CD4-positive, alpha-beta T cell treated with Interleukin-4 for 4 hours (primary cell): ENCODE measurements around the gene GABRA5.
"Not testable (repeated sequence)": the region's sequence is repeated elsewhere in the genome, so short reads cannot be mapped to it uniquely, and the experiment has no call there.

ENCODE experiments used
- DNase-seq: peaks from one replicate; pipeline ENCODE4 v3.0.0-alpha.2; 2020

GABRA5 gene

GRCh38 chr15:26879706-26880105, 12.8 kb downstream of the GABRA5 start:
- DNase-seq, result no peak

- no peak for DNase-seq
These were observed 15.2 kb downstream of the GABRA5 start for GRCh38 chr15:26882112-26882511.

GRCh38 chr15:26882616-26883365, 15.9 kb downstream of the GABRA5 start:
- DNase-seq, result no peak

- DNase-seq, result no peak
These were observed 16.6 kb downstream of the GABRA5 start for GRCh38 chr15:26883466-26883865.

- DNase-seq, result no peak
These were observed 19.7 kb downstream of the GABRA5 start for GRCh38 chr15:26886566-26886965.

GRCh38 chr15:26887926-26888666, 21.2 kb downstream of the GABRA5 start:
- no peak for DNase-seq

- no peak for DNase-seq
These were observed 21.9 kb downstream of the GABRA5 start for GRCh38 chr15:26888761-26889160.

- DNase-seq, result peak; percentile 32
These were observed 22.5 kb downstream of the GABRA5 start for GRCh38 chr15:26889298-26889898.

GRCh38 chr15:26890451-26890850, 23.6 kb downstream of the GABRA5 start:
- DNase-seq, result no peak

GRCh38 chr15:26890988-26891387, 24.1 kb downstream of the GABRA5 start:
- DNase-seq, result no peak

GRCh38 chr15:26891448-26892181, 24.8 kb downstream of the GABRA5 start:
- DNase-seq, result no peak

GRCh38 chr15:26892182-26892518, 25.3 kb downstream of the GABRA5 start:
- no peak for DNase-seq

GRCh38 chr15:26892678-26893077, 25.8 kb downstream of the GABRA5 start:
- no peak for DNase-seq

GRCh38 chr15:26893351-26894065, 26.6 kb downstream of the GABRA5 start:
- DNase-seq, result no peak

- DNase-seq, result no peak
These were observed 27.3 kb downstream of the GABRA5 start for GRCh38 chr15:26894181-26894580.

- DNase-seq, result not testable (repeated sequence)
These were observed 28.5 kb downstream of the GABRA5 start for GRCh38 chr15:26895346-26895745.

GRCh38 chr15:26899658-26900057, 32.8 kb downstream of the GABRA5 start:
- no peak for DNase-seq

- DNase-seq, result no peak
These were observed 34.2 kb downstream of the GABRA5 start for GRCh38 chr15:26901041-26901440.

GRCh38 chr15:26910715-26911114, 43.9 kb downstream of the GABRA5 start:
- no peak for DNase-seq

- DNase-seq, result no peak
These were observed 54.6 kb downstream of the GABRA5 start for GRCh38 chr15:26921433-26921832.

GRCh38 chr15:26926081-26926480, 59.2 kb downstream of the GABRA5 start:
- DNase-seq, result no peak

- DNase-seq, result no peak
These were observed 61.2 kb downstream of the GABRA5 start for GRCh38 chr15:26928051-26928450.

GRCh38 chr15:26929588-26929987, 62.7 kb downstream of the GABRA5 start:
- DNase-seq, result no peak
